HL-60/S4 treated with retinoic acid at 250 ng/mL for 4 days and 3 days (cell line): Measurements from ENCODE around the gene WIPF2.

ENCODE experiments used
- in situ Hi-C: fragments of 300-500 bp; cut with MboI; formaldehyde crosslinking; loops from 2 replicates; pipeline ENCODE4 v1.7.0; 2022; ENCODE audit warnings: low sequenced_read_pairs

The WIPF2 gene, protein sequence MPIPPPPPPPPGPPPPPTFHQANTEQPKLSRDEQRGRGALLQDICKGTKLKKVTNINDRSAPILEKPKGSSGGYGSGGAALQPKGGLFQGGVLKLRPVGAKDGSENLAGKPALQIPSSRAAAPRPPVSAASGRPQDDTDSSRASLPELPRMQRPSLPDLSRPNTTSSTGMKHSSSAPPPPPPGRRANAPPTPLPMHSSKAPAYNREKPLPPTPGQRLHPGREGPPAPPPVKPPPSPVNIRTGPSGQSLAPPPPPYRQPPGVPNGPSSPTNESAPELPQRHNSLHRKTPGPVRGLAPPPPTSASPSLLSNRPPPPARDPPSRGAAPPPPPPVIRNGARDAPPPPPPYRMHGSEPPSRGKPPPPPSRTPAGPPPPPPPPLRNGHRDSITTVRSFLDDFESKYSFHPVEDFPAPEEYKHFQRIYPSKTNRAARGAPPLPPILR

DNA sequence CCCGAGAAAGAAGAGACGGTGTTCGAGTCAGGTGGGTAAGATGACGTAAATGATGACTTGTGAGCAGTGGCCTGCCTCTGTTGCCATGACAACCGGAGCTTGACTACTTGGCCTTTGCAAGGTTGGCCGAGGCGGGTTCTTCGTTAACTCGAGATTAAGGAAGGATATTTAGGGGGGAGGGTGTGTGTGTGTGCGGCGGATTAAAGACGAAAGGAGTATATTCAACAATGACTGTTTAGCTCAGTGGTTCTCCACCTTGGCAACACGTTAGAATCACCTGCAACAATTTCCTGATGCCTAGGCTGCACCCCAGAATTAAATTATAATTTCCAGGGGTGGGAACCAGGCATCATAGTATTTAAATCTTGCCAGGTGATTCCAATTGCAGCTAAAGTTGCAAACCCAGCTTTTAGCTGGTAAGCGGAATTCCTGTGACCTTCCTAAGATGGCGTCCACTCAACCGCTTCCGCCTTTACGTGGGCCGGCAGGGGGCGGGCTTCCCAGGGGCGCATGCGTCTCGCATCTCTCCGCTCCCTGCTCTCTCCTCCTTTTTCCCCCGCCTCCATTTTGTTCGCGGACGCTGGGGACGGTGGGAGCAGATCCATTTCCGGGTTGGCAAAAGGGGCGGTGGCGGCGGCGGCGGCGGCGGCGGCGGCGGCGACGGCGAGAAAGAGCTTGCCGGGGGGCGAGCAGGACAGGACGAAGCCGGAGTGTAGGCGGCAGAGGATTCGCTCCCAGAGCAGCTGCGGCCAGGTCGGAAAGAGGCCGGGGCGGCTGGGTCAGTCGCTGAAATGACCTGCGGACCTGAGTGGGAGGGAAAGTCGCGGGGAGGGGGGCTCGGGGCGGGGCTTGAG, at the start of gene WIPF2:
Gene WIPF2, plus strand, starts transcription at position 565 of the 854 bp plus-strand sequence. CDS start 37,156 bp downstream, outside the sequence.
- in situ Hi-C loops, result loop anchor here (25.0 kb wide), 1 partner anchor 318 kb away; no protein-coding TSS in a partner anchor

DNA sequence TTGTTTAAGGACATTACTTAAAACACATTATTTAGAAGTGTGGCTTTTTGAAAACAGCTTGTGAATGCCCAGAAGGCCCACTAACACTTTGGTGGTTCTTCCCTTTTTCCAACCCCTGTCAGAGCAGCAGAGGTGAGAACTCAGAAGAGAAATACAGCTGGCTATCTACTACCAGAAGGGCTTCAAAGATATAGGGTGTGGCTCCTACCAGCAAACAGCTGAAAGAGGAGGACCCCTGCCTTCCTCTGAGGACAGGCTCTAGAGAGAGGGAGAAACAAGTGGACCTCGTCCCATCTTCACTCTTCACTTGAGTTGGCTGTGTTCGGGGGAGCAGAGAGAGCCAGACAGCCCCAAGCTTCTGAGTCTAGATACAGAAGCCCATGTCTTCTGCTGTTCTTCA, 48.8 kb upstream of the WIPF2 start:
- in situ Hi-C loops, result no loop called here

DNA sequence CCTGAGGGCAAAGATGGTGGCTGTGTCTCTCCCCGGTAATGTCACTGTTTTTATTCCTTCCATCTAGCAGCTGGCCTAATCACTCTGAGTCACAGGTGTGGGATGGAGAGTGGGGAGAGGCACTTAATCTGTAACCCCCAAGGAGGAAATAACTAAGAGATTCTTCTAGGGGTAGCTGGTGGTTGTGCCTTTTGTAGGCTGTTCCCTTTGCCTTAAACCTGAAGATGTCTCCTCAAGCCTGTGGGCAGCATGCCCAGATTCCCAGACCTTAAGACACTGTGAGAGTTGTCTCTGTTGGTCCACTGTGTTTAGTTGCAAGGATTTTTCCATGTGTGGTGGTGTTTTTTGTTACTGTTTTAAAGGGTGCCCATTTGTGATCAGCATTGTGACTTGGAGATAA, 47.4 kb upstream of the WIPF2 start:
- in situ Hi-C loops, result no loop called here

DNA sequence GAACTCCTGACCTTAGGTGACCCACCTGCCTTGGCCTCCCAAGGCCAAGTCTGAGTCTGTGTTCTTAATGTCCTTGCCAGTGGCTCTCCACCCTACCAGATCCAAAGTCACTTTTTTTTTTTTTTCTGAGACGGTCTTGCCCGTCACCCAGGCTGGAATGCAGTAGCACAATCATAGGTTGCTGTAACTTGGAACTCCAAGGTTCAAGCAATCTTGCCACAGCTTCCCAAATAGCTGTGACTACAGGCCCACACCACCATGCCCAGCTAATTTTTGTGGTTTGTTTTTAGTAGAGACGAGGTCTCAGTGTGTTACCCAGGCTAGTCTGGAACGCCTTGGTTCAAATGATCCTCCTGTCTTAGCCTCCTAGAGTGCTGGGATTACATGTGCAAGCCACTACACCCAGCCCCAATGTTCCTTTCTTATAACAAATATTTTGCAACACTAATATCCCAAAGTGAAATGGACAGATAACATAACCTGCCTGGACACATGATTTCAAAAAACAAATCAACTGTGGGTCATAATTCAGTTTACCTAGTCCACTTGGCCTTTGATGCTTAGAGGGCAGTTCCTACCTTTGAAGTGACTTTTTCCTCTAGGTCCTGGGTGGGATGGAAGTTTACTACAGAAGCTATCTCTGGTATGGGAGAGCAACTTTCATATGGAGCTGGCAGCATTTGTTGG, 45.9 kb upstream of the WIPF2 start:
- in situ Hi-C loops, result no loop called here

- in situ Hi-C loops, result no loop called here
Observed at GRCh38 chr17:40173778-40174135, 45.3 kb upstream of the WIPF2 start.

GRCh38 chr17:40174514-40174913, 44.6 kb upstream of the WIPF2 start:
- in situ Hi-C loops, result no loop called here

DNA sequence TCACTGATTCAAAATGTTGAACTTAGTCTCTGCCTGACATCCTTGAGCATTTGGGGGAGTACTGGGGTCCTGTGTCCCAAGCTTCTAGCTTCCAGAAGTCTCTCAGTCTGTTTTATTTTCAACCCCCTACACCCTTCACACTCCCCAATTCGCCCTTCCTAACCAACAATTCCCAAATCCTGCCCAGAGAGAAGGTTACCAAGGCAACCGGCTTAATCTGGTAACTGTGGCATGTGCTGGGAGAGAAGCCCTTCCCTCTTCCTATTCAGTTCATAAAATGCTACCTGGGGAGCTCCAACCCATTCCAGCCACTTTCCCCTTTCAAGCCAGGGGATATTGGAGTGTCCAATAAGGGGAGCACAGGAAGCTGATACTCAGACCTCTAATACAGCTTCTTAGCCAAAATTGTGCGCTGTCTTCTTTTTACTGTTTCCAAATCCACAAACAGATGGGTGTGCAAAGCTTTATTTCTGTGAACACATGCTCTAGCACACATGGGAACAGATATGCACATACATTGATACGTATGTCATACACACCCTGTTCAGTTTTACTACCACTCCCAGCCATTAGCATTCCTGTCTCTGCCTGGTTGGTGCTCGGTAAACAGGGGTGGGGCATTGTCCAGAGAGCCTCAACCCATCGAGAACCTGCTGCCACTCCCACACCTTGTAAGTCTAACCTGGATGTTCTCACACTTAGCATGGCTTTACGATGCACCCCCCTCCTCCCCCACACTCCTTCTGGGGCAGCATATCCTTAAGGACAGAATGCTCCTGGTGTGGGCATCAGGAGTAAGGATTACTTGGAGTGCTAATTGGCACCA, 43.0 kb upstream of the WIPF2 start:
- in situ Hi-C loops, result no loop called here

- in situ Hi-C loops, result no loop called here
Observed at GRCh38 chr17:40176754-40177110, 42.4 kb upstream of the WIPF2 start.

DNA sequence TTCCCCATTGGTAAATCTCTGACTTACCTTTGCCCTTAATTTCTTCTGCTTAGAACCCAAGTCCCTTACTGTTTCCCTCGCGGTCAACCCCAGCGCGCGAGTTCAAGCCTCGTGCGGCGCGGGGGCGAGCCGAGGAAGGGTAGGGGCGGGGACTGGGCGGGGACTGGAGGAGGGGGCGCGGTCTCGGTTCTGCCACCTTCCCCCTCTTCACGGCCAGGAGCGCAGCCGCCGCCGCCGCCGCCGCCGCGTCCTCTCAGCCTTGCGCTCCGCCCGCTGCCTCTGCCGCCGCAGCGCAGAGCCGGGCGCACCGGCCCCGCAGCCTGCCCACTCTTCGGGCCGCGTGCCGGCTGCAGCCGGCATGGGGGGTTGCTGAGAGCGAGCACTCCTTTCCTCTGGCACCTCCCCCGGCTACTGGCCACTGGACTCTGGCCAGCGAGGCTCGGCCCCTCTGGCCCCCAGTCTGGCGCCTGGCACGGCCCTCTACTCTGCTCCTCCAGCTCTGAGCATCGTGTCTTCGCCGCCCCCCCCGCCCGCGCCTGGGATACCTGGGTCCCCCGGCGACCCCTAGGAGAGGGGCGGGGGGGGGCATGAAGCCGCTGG, 41.7 kb upstream of the WIPF2 start, which contains the start of gene RAPGEFL1:
Gene RAPGEFL1, plus strand, starts transcription at position 196 of the 600 bp plus-strand sequence. Its CDS starts 392 bp downstream, at position 588.
- in situ Hi-C loops, result no loop called here

DNA sequence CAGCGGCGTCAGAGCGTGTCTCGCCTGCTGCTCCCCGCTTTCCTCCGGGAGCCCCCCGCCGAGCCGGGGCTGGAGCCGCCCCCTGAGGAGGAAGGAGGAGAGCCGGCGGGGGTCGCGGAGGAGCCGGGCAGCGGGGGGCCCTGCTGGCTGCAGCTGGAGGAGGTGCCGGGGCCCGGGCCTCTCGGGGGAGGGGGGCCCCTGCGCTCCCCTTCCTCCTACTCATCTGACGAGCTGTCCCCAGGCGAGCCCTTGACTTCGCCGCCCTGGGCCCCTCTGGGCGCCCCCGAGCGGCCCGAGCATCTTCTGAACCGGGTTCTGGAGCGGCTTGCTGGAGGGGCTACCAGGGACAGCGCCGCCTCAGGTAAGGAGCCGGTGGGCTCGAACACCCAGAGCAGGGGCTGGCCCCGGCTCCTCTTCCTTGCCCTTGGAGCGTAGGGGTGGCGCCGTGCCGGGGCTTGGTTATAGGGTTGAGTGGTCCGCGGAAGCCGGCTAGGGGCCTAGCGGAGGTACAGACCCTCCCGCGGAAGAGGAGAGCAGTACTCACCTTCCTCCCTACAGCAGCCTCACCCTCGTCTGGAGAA, 41.0 kb upstream of the WIPF2 start:
- in situ Hi-C loops, result no loop called here

- in situ Hi-C loops, result no loop called here
Observed at GRCh38 chr17:40178660-40179059, 40.4 kb upstream of the WIPF2 start.

DNA sequence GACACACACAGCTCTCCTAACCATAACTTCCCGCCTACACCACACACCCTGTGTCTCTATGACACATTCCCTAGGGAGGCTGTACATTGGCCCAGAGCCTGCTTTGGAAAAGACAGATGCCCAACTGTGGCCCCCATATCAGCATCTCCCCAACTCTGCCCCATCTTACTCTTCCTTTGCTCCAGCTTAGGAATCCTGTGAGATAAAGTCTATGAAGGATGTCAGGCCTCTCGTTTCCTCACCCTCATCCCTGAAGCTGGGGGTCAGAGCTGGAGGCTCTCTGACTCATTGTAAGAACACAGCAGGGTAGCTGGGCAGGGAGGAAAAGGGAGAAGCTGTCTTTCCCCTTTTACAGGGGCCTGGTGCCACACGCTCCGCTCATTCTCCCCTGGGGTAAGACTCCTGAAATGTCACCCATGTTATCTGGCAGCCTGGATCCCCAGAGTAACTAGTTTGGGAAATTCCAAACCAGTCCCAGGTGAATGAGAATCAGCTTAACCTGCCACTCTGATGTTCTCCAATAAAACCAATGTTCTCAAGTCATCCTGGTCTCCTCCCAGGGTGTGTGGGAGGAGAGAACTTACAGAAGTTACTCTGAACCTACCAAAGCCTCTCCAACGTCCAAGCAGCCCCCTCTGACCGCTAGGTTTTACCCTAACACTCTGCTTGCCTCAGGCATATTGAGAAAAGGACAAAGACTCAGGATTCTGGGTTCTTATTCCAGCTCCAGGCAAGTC, 39.0 kb upstream of the WIPF2 start:
- in situ Hi-C loops, result no loop called here

DNA sequence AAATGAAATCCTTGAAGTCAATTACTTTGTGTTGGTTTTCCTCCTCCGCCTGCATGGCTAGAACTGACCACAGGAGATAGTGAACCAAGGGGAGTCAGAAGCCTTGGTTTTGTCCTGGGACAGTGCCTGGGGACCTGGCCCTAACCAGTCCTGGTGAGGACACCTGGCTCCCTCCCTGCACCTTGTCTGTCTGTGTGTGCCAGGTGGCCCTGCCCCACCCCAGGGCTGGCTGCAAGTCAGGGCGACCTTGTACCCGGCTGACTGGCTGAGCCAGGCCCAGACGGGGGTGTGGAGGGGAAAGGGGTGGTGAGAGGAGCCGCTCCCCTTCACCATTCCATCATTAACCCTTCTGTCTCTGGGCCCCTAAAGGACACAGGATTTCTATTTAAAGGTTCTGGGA, 38.4 kb upstream of the WIPF2 start:
- in situ Hi-C loops, result no loop called here

GRCh38 chr17:40181205-40181604, 37.9 kb upstream of the WIPF2 start:
- in situ Hi-C loops, result no loop called here

DNA sequence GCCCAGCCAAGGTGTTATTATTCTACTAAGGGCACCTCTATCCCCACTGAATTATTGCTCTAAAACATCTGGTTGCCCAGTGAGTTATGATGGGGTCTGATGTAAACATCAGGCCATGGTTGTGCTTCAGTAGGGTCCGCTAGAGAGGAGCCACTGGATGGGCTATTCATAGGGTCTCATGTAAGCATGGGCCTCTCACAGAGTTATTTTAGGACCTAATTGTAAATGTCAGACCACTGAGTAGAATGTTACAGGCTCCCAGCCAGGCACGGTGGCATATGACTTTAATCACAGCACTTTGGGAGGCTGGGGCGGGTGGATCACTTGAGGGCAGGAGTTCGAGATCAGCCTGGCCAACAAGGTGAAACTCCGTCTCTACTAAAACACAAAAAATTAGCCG, 36.5 kb upstream of the WIPF2 start:
- in situ Hi-C loops, result no loop called here

GRCh38 chr17:40187238-40187637, 31.9 kb upstream of the WIPF2 start:
- in situ Hi-C loops, result no loop called here

DNA sequence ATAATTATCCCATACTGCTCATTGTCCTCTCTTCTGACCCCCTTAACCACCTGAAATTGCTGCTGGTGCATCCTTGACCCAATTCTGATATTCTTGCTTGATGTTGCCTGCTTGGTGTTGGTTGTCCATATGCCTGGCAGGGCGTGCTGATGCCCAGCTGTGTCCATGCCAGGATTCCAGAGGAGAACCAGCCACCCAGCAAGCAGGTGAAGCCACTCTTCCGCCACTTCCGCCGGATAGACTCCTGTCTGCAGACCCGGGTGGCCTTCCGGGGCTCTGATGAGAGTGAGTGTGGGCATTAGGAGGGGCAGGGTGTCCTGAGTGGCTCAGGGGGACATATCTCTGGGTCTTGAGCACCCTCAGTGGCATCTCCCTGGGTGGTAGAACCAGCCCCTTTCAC, 30.4 kb upstream of the WIPF2 start:
- in situ Hi-C loops, result no loop called here

DNA sequence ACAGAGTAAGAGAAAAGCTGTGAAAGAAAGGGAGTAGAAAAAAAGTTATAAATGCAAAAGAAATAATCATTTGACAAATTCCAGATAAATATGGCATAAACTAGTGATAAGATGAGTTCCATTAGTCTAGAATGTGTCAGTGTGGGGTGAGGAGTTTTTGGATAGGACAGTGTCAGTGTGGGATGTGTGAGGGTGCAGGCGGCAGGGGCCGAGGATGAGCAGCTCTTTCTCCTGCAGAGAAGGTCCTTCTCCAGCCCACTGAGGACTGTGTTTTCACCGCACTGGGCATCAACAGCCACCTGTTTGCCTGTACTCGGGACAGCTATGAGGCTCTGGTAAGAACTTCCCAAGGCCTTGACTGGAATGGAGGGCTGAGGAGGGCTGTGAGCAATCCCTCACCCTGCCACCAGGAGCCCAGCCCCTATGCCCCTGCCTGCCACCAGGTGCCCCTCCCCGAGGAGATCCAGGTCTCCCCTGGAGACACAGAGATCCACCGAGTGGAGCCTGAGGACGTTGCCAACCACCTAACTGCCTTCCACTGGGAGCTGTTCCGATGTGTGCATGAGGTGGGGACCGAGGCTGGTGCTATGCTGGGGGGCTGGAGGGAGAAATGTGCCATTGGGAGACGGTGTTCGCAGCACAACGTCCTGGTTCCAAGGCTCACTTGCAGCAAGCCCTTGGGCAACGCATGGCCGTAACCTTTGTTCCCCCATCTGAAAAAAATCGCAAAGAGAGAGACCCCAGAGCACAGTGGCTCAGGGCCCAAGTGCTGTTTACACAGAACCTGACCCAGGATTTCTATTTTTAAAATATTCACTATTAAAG, 28.7 kb upstream of the WIPF2 start:
- in situ Hi-C loops, result no loop called here
